Keratinocyte (primary cell): ENCODE measurements around the gene SAFB2. TPM values are rescaled to one million over a fixed set of nuclear protein-coding genes. Genes with fewer than 3 reads are reported as not detected.

Experiments
- DNase-seq: peaks from one replicate; pipeline ENCODE4 v3.0.0-alpha.2; 2011; ENCODE audit warnings: low read depth, missing footprints, low spot score
- FAIRE-seq: peaks from 2 replicates; lab custom pipeline; 2011; peaks lifted over from hg19 to GRCh38; lab: Jason Lieb, UNC
- H2AFZ ChIP-seq: 2 replicates; pipeline ENCODE4 v1.6.0; 2012; ENCODE audit warnings: low read length, control low read depth, inconsistent platforms; ENCODE audit not compliant: control insufficient read depth
- H3K27ac ChIP-seq: 2 replicates; pipeline ENCODE4 v1.5.1; 2011; ENCODE audit warnings: low read length; ENCODE audit not compliant: control insufficient read depth, insufficient read depth
- H3K27me3 ChIP-seq: 3 replicates; pipeline ENCODE4 v1.6.0; 2011; ENCODE audit warnings: low read length; ENCODE audit not compliant: control insufficient read depth, insufficient read depth; ENCODE audit errors: extremely low read depth
- H3K36me3 ChIP-seq, 2 experiments: 2 replicates in 1 of 2; 3 replicates in 1 of 2; pipeline ENCODE4 v1.5.1; 2011; ENCODE audit warnings: low read length in 2 of 2, mild to moderate bottlenecking in 1 of 2; ENCODE audit not compliant: control insufficient read depth in 2 of 2, insufficient read depth in 2 of 2; ENCODE audit errors: extremely low read depth in 1 of 2
- H3K4me1 ChIP-seq: 3 replicates; pipeline ENCODE4 v1.5.1; 2011; ENCODE audit warnings: low read length; ENCODE audit not compliant: control insufficient read depth, insufficient read depth; ENCODE audit errors: extremely low read depth
- H3K4me2 ChIP-seq: 3 replicates; pipeline ENCODE4 v1.6.0; 2011; ENCODE audit warnings: low read depth, low read length; ENCODE audit not compliant: control insufficient read depth, insufficient read depth; ENCODE audit errors: extremely low read depth
- H3K4me3 ChIP-seq, 3 experiments: fragments of 200-600 bp in 1 of 3; sonication (generic) in 1 of 3; 2 replicates in 2 of 3; 3 replicates in 1 of 3; pipeline ENCODE4 v1.5.1; 2011 to 2016; ENCODE audit warnings: low read length in 3 of 3, mild to moderate bottlenecking in 3 of 3, control low read depth in 2 of 3, inconsistent platforms in 1 of 3, low read depth in 1 of 3, mixed read lengths in 1 of 3, mixed run types in 1 of 3, moderate library complexity in 1 of 3; ENCODE audit not compliant: control insufficient read depth in 2 of 3, insufficient read depth in 2 of 3; ENCODE audit errors: extremely low read depth in 1 of 3
- H3K79me2 ChIP-seq: 2 replicates; pipeline ENCODE4 v1.6.0; 2012; ENCODE audit warnings: low read length; ENCODE audit not compliant: control insufficient read depth, insufficient read depth
- H3K9ac ChIP-seq: 3 replicates; pipeline ENCODE4 v1.6.0; 2011; ENCODE audit warnings: low read length; ENCODE audit not compliant: control insufficient read depth, insufficient read depth; ENCODE audit errors: extremely low read depth
- H3K9me1 ChIP-seq: 3 replicates; pipeline ENCODE4 v1.6.0; 2011; ENCODE audit warnings: low read length; ENCODE audit not compliant: control insufficient read depth, insufficient read depth; ENCODE audit errors: extremely low read depth
- H3K9me3 ChIP-seq: 2 replicates; pipeline ENCODE4 v1.5.1; 2012; ENCODE audit warnings: low read depth, low read length; ENCODE audit not compliant: control insufficient read depth
- H4K20me1 ChIP-seq: 3 replicates; pipeline ENCODE4 v1.6.0; 2011; ENCODE audit warnings: low read length; ENCODE audit not compliant: control insufficient read depth, insufficient read depth; ENCODE audit errors: extremely low read depth
- CTCF ChIP-seq, 3 experiments: IDR thresholded peaks in 1 of 3; conservative IDR thresholded peaks in 1 of 3; optimal IDR thresholded peaks in 1 of 3; 2 replicates in 2 of 3; 3 replicates in 1 of 3; pipeline versions ENCODE3 to v1.5.1; 2011; ENCODE audit warnings: low read length in 3 of 3, mild to moderate bottlenecking in 3 of 3, moderate library complexity in 2 of 3, control low read depth in 1 of 3, inconsistent platforms in 1 of 3; ENCODE audit not compliant: insufficient read depth in 2 of 3; ENCODE audit errors: extremely low read depth in 1 of 3
- EZH2 ChIP-seq: IDR thresholded peaks from one replicate; pipeline ENCODE4 v1.6.1; 2012; ENCODE audit warnings: inconsistent platforms, mild to moderate bottlenecking, low read length, moderate library complexity
- dilution Hi-C: fragments of 300-500 bp; cut with MboI; formaldehyde crosslinking; loops from one replicate; pipeline ENCODE4 v1.7.0; 2020; ENCODE audit warnings: low sequenced_read_pairs; ENCODE audit not compliant: extremely low pct_ligation_motif_present
- polyA plus RNA-seq, 5 experiments: library from polyadenylated mRNA; depleted of rRNA in 3 of 5; stranded (reverse) in 3 of 5; stranded (forward) in 1 of 5; unstranded in 1 of 5; fragments of >200 nt; gene quantifications; 1 replicate in 1 of 5; 2 replicates in 3 of 5; 3 replicates in 1 of 5; pipeline versions ENCODE4 v1.2.1 to v1.2.3, GENCODE V29; 2011 to 2012; ENCODE audit warnings: missing spikeins in 2 of 5, low read depth in 1 of 5, low replicate concordance in 1 of 5

Gene SAFB2
- polyA plus RNA-seq, 1 donor (not counting 4 experiments of a cell fraction or from before 2014, with no cell fraction given): 15.3 TPM

DNA sequence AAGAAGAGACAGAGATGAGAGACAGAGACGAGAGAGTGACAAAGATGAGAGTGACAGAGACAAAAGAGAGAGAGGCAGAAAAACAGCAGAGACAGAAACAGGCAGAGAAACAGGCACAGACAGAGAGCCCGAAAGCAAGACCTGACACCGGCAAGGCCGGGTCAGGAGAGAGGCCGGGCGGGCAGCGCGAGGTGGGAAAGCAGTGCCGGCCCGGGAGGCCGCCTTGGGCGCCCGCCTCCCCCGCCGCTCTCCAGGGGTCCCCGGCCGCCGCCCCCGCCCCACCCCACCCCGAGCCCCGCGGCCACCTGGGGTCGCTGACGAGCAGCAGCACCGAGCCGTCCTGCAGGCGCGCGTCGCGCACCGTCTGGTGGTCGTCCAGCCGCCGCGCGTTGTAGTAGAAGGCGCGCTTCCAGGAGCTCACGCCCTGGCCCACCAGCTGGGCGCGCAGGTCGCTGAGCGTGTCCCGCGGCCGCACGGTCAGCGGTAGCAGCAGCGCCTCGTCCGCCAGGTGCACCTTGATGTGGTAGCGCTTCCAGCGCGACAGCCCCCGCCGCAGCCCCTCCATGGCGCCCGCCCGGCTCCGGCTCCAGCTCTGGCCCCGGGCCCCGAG, 55.1 kb downstream of the SAFB2 start, which contains the start of gene TINCR:
Gene TINCR, minus strand, starts transcription at position 594 of the 610 bp plus-strand sequence.
- no peaks in the 10 kb centered on the region for H3K9me1 ChIP-seq
- dilution Hi-C loops: no loop called here
- peaks cover 12% of the 10 kb centered on the region for H3K4me1 ChIP-seq
- DNase-seq (no peak), FAIRE-seq (no peak)
- H3K9me3 ChIP-seq: no peaks in the 10 kb centered on the region
- no peak within 1 kb of the TSS for H3K27ac ChIP-seq
- TF ChIP-seq EZH2 (no peak), CTCF (optimal IDR thresholded peaks at IDR 0.05 in 1 of 3, IDR thresholded peaks at IDR 0.05 in 1 of 3, conservative IDR thresholded peaks at IDR 0.05 in 1 of 3; ENCODE audit: extremely low read depth in 1 of 3, insufficient read depth in 2 of 3, low read length in 3 of 3) (peak in 2 of 3 experiments; percentile 22 to 41)
- H2AFZ ChIP-seq: peak within 1 kb of the TSS; percentile 62
- H3K9ac ChIP-seq: peak within 1 kb of the TSS; percentile 52
- H3K79me2 ChIP-seq: no peaks in the 10 kb centered on the region
- H3K4me3 ChIP-seq: peak within 1 kb of the TSS; percentile 53 to 56 (median 56)
- peaks cover 17% of the 10 kb centered on the region for H3K27me3 ChIP-seq
- peaks cover 4% of the 10 kb centered on the region for H4K20me1 ChIP-seq
- peak within 1 kb of the TSS; percentile 48 for H3K4me2 ChIP-seq
- no peaks in the 10 kb centered on the region for H3K36me3 ChIP-seq

DNA sequence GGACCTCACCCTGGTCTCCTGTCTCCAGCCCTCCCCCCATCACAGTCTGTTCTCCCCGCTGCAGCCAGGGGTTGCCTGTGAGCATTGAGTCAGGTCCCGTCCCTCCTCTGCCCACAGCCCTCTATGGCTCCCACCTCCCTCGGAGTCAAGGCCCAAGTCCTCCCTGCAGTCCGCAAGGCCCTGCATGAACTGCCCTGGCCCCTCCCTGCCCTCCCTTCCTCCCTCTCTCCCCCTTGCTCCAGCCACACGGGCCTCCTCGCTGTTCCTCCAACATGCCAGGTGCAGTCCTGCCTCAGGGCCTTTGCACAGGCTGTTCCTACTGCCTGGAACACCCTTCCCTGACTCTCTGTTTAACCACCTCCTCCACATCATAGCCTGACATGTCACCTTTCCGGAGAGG, 57.6 kb downstream of the SAFB2 start:
- TF ChIP-seq CTCF (optimal IDR thresholded peaks at IDR 0.05 in 1 of 3, IDR thresholded peaks at IDR 0.05 in 1 of 3, conservative IDR thresholded peaks at IDR 0.05 in 1 of 3; ENCODE audit: extremely low read depth in 1 of 3, insufficient read depth in 2 of 3, low read length in 3 of 3) (peak in 1 of 3 experiments; percentile 29), EZH2 (no peak)
- H3K27me3 ChIP-seq: peaks cover 17% of the 10 kb centered on the region
- H3K9ac ChIP-seq: no peak overlapping the region
- H3K36me3 ChIP-seq: peaks cover 0 to 7% of the 10 kb centered on the region in 2 experiments
- DNase-seq (no peak), FAIRE-seq (no peak)
- H4K20me1 ChIP-seq: peaks cover 4% of the 10 kb centered on the region
- no peak overlapping the region for H3K4me2 ChIP-seq
- no peaks in the 10 kb centered on the region for H3K9me1 ChIP-seq
- peaks cover 3% of the 10 kb centered on the region for H3K9me3 ChIP-seq
- peaks cover 12% of the 10 kb centered on the region for H3K4me1 ChIP-seq
- H3K27ac ChIP-seq: no peak overlapping the region
- H2AFZ ChIP-seq: no peak overlapping the region
- H3K79me2 ChIP-seq: no peaks in the 10 kb centered on the region
- H3K4me3 ChIP-seq: no peak overlapping the region
- dilution Hi-C loops: no loop called here
